HG03097 (cell line): ENCODE results near the gene RAB4A.
"Not testable (repeated sequence)": the region's sequence is repeated elsewhere in the genome, so short reads cannot be mapped to it uniquely, and the experiment has no call there.

Experiments used
- ATAC-seq: cut with Tn5 transposase; IDR thresholded peaks from one replicate; pipeline ENCODE4 v1.9.1; 2021; ENCODE audit not compliant: unreplicated experiment, low FRiP score

RAB4A gene

DNA sequence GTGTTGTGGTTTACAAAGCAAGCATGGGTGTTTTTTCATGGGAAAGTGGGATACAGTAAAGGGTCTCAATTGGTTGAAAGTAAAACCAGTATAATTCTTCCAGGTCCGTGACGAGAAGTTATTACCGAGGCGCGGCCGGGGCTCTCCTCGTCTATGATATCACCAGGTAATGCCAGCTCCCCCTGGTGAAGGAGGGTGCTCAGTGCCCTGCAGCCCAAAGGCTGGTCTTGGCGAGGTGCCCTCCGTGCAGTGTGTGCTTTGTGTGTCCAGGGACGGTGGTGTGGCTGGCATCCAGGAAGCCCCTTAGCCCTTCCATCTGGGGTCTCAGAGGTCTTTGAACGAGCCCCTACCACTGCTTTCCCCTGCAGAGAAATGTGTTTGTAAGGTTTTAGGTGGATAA is 24.8 kb downstream of the RAB4A start:
- no peak for ATAC-seq

DNA sequence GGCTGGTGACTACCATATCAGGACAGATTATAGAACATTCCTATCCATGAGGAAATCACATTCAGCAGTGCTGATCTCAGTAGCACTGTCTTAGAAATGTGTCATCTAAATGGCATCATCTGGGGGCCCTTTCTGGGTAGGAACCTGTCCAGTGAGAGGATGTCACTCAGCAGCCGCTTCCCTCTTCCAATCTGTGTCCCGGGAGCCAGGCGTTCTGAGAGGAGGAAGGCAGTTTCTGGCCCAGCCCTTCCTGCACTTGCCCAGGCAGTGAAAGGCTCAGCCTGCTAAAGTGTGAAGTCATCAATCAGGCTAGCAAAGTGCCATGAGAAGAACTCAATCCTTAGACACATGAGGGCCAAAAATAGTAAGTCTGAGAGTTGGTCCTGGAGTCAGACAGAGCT is 25.6 kb downstream of the RAB4A start:
- ATAC-seq, result no peak

DNA sequence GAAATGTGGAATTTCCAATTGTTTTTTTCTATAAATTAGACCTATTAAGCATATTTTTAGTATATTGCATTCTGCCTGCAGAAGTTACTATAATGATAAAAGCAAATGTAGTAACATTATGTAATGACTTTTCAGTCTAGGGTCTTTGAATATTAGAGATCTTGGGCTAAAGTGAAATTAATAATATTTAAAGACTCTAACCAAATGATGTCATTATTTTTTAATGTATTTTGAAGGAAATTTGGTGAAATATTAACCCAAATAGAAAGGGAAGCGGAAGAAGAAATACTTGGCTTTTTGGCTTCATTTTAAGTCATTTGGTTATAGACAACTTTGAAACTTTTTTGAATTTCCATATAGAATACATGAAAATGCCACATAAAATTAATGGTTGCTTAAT is 26.8 kb downstream of the RAB4A start:
- no peak for ATAC-seq

DNA sequence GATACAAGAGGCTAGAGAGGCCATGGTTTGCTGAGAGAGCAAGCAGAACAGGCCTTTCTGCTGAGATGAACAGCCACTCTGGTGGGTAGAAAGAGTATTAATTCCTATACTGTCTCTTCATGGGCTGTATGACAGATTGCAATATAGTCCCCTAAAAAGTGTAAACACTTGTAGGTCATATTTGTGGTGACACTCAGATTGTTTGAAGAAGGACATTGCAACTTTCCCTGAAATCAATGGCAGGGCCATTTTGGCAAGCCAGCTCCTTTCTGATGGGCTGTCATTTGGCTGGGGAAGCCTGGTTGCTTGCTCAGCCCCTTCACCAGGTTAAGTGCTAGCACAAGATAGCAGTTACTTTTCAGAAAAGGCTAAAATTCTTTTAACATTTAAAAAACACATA is 27.5 kb downstream of the RAB4A start:
- ATAC-seq, result no peak

DNA sequence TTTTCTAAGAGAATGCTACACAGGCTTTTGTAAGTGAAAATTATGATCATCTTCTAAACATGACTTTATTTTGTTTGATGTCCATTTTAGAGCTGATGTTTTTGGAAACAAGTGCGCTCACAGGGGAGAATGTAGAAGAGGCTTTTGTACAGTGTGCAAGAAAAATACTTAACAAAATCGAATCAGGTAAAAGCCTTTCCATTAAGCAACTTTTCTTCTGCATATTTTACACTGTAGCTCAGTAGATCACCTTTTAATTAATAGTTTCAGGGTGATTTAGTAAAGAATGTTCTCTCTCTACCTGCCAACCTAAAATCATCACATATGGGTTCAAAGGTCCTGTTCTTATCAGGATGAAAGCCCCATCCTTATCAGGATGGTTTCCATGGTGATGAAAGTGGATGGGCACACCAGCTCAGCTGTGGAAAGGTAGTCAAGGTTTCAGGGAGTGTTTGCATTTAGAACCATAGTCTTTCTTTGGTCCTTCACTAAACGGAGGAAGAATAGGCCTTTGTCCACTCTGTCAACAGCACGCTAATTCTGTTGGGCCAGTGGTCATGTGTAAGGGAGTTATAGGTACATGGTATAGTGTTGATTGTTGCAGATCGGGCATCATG is 28.1 kb downstream of the RAB4A start:
- ATAC-seq, result no peak

DNA sequence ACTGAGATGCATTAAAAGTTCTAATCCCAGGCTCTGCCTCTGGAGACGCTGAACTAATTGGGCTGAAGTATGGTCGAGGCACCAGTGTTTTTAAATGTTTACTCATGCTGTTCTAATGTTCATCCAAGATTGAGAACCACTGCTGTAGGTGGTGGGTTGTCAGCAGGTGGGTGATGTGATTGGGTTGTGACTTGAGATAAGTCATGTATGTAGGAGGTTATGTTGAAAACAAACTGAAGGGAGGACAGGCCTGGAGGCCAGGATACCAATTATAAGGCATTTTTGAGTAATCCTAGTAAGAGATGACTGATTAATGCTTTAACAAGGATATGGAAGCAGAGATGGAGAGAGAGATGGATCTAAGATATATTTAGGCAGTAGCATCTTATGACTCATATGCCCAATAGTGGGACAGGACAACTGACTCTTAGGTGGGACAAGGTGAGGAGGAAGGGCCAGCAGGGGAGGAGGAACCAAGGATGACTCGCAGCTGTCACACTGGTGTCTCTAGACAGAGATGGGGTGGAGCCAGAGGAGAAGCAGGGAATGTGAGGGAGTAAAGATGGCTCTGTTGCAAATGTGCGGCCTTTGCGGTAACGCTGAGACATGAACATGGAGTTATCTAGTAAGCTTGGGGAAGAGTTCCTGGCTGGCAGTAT is 29.3 kb downstream of the RAB4A start:
- no peak for ATAC-seq

DNA sequence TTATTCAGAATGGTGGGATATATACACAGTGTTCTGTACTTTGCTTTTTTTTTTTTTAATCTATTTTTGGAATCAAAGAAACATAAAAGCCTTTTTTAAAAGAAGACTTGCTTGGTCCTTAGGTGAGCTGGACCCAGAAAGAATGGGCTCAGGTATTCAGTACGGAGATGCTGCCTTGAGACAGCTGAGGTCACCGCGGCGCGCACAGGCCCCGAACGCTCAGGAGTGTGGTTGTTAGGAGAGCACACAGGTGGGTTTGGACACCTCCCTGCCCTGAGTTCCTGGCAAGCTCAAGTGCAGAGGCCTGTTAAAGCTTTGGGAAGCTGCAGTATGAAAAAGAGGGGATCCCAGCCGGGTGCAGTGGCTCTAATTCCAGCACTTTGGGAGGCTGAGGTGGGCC is 31.8 kb downstream of the RAB4A start:
- no peak for ATAC-seq

DNA sequence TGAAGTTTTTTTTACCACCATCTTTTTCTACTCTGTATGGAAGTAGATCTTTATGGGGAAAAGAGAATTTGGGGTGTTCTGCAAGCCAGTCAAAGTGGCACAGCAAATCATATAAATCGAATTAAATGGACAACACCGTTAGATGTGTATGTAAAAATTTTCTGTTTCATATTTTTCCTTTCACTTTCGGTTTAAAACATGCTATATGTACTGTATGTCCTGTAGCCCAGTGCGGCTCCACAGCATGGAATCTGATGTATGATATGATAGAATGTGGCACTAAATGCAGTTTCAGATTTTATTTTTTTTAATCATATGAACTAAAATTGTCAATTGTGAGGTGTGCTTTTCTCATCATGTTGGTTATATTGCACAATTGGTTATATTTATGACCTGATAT is 32.9 kb downstream of the RAB4A start:
- ATAC-seq, result no peak

DNA sequence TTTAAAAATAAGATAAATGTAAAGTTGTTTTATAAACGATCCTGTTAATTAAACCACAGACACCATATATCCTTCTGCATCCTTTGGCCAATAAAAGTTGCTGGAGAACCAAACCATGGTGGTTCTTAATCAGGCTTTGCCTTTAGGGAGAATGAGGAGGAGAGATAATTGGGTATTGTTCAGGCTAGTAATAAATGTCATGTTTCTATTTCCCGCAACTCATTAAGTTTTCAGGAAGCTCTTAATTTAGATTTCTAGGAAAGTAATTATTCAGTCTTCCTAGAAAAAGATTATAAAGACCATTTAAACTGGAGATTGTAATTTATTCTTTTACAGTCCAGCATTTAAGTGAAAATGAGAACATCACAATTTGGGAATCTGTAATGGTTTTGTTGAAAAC is 34.5 kb downstream of the RAB4A start:
- no peak for ATAC-seq

DNA sequence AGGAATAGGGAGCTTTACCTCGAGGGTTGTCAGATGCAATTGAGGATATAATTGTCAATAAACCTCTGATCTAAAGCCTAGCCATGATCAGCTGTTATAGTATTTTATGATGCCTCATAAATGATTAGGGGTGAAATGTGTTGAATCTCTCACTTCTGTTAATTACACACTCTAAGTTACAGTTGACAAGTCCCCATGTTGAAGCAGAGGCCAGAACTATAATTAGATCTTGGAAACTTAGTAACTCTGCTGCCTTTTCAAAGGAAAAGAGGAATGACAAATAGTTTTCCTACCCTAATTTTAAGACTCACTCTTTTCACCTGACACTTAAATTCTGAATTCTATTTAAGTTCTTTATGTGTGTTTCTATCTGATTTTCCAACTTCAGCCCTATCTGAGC is 38.2 kb downstream of the RAB4A start:
- no peak for ATAC-seq

DNA sequence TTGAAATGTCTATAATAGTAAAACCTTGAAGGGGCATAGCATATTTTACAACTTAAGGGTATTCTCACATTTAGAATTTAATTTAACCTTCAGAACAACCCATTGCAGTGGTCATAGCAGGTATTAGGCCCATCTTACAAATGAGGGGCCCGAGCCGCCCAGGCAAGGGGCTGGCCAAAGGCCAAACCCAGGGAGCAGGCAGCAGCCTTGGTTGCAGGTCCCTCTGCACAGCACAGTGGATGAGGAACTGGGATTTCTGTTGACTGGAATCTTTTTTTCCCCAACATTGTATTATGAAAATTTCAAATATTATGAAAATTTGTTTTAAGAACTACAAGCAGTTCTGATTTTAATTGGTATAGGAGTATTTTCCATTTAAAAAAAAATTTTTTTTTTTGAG is 38.8 kb downstream of the RAB4A start:
- ATAC-seq, result no peak

DNA sequence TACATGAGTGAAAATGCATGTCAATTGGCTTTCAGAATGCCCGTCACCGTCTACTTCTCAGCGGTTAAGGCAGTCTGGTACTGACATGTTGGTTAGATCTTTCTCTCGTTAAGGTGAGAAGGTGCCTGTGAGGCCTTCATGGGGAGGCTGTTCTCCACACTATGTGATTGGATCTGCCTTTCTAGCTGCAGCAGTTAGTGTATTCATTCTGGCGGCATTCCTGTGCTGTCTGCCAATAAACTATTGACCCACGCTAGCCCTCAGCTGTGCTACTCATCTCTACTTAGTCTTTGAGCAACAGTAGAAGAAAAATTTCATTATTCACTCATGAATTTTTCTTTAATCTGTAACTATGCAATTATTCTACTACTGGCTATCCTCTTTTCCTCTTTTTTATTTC is 39.9 kb downstream of the RAB4A start:
- no peak for ATAC-seq

DNA sequence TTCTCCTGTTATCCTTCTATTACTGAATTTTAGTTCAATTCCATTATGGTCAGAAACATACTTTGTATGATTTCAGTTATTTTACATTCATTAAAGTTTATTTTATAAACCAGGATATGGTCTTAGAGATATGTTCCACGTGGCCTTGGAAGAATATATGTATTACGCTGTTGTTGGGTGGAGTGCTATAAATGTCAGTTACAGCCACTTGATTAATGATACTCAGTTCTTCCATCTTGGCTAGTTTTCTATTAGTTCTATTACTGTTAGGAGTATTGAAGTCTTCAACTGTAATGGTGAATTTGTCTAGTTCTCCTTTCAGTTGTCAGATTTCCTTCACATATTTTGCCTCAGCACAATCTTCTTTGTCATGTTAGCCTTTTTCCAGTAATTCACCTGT is 45.3 kb downstream of the RAB4A start:
- ATAC-seq, result no peak

DNA sequence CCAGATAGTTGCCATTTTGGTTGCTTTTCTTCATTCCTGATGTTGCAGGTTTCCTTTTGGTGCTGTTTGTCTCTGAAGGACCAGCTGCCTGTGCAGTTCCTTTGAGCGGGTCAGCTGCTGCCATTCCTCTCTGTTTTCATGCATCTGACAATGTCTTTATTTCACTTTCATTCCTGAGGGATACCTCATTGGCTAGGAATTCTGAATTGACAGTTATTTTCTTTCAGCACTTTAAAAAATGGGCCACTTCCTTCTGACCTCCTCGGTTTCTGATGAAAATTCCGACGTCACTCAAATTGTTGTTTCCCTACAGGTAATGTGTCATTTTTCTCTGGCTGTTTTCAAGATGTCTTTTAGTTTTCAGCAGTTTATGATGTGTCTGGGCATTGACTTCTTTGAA is 47.1 kb downstream of the RAB4A start:
- ATAC-seq, result no peak

DNA sequence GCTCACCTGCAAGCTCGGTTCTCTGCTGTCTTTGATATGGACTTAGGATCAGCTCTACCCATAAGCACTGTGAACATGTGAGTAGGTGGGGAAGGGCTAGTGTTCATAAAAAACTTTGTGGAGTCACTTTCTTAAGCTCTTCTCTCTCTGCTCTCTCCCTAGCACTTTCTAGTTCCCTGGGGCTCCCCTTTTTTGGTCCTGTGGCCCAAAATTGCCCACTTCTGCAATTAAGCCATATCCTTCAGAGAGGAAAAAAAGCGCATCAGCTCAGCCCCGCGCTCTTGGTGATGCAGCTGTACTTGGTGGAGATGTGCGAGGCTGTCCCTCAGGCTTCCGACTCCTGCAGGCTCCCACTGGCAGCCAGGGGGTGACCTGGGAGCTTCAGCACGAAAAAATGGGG is 48.6 kb downstream of the RAB4A start:
- no peak for ATAC-seq

DNA sequence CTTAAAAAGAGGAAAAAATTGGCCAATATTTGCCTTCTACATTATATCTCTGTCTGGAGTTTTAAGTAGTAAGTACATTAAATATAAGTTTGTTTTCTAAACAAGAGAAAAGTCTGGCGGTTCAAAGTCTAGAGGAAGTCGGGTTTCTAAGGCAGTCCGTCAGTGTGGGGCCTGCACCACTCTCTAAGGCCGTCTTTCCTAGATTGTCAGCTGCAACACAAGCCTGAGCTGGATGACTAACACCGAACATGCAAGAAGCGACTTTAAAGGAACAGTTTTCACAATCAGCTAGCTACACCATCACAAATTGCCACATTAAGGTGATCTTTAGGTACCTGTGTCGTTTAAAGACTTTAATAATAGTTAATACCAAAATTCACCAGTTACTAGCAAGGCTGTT is 52.3 kb downstream of the RAB4A start:
- ATAC-seq, result no peak

DNA sequence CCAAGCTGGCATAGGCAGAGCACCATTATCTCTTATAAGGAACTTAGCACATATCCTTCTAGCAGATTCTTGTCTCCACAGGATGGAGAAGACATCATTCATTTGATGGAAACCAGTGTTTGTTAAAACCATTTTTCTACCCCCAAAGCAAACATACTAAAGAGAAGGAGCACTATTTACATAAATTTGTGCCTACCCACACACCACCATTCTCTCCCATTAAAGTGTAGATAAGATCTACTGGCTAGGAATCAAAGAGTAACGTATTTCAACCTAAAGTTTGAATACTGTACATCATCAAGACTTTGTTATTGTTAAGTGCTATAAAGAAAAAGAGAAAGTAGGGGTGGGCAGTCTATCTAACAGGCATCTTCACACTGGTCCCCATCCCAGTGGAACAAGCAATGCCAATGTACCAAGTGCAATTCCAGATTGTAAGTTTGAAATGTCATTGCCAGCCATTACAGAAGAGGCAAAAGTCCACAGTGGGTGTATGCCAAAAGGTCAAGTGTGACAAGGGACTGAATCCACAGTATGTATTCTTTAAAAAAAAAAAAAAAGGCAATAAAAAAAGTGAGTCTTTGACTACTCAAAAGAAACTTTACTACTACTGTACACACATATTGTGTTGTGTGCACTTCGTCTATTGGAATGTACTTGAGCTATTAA is 53.1 kb downstream of the RAB4A start:
- ATAC-seq, result no peak

DNA sequence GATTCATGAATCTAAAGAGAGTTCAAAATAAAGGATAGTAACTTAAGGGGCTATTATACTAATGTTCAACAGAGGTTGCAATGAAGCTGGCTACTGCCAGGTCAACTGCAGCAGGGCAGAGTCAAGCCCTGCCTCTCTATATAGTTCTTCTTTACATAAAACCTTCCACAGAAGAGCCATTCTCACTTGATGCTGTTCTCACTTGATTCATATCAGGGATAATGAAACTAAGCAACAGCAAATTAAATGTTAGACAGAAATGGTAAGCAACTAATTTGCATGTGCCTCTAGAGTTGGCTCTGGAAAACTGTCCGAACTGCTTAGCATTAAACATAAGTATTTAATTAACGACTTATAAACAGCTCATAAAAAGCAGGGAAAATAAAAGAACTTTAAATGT is 54.5 kb downstream of the RAB4A start:
- no peak for ATAC-seq

DNA sequence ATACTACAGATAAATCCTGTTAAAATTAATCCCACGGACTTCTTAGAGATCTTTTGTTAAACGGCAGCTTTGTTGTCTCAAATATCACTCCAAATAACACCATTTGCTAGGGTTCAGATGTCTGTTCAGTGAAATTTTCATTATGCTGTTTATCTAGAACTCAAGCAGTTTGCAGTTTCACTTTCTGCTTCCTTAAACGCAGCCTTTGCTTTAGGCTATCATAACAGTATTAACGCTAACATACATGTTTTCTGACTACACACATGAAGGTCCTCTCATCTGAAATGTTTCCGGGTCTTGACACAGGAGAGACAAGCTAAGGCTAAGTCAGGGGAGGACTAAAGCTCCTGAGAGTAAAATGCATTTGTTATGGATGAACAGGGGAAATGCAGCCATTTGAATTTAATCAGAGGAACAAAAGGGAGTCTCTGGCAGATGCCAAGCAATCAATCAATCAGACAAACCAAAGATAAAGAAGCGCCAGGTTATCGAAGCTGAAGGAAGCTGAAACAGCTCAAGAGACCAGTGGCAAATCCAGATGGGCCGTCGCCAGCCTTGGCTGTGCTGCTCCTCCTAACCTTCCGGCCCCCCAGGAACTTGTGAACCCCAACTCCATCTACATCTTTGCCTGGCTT is 55.1 kb downstream of the RAB4A start:
- ATAC-seq, result no peak

DNA sequence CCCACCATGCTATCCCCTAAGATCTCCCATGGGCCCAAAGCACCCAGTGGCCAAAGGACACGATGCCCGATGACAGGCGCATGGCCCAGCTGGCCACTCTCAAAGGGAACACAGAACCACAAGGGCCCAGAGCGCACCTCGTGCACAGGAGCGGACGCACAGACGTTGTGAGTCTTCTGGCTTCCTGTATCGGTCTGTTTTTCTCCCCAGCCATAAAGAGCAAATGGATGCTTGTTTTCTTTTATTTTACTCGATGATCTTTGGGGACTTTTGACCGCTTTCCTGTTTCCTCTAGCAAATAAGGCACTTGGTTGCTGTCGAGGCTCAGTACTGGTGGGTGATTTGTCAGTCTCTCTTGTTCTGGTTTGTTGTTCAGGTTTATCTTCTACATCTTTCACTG is 55.7 kb downstream of the RAB4A start:
- no peak for ATAC-seq

DNA sequence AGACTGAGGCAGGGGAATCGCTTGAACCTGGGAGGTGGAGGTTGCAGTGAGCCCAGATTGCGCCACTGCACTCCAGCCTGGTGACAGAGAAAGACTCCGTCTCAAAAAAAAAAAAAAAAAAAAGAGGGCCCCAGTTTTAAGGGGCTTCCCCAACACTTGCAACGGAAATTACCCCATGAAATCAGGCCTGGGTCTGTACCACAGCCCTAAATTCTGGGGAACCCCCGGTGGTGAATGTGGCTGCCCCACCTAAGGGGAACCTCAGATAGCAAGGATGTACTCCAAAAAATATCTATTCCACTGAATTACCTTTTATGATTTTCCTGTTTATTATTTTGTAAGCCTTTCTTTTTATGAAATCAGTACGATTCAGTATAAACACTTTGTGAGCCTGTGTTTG is 56.9 kb downstream of the RAB4A start:
- ATAC-seq, result not testable (repeated sequence)
